H9 (cell line): ENCODE measurements around the gene ACCSL. TPM values are rescaled to one million over a fixed set of nuclear protein-coding genes. Genes with fewer than 3 reads are reported as not detected.
A peak's percentile ranks its signal among the peaks of the same experiment; 100 is the strongest.

Source experiments
- DNase-seq: peaks from one replicate; pipeline ENCODE4 v3.0.0-alpha.2; 2017
- H2AFZ ChIP-seq: one replicate; pipeline ENCODE4 v1.6.1; 2013; ENCODE audit warnings: mild to moderate bottlenecking, low read length, control low read depth, moderate library complexity
- H2AK5ac ChIP-seq: 2 replicates; pipeline ENCODE4 v1.6.1; 2013; ENCODE audit warnings: low read length, control low read depth, mixed read lengths; ENCODE audit not compliant: insufficient read length
- H2BK120ac ChIP-seq: one replicate; pipeline ENCODE4 v1.6.1; 2013; ENCODE audit warnings: low read depth, mild to moderate bottlenecking, low read length, control low read depth, inconsistent platforms; ENCODE audit not compliant: poor library complexity, severe bottlenecking
- H2BK12ac ChIP-seq: 2 replicates; pipeline ENCODE4 v1.6.1; 2013; ENCODE audit warnings: low read length, control low read depth, mixed read lengths, low read depth; ENCODE audit not compliant: insufficient read length
- H2BK15ac ChIP-seq: 2 replicates; pipeline ENCODE4 v1.6.1; 2013; ENCODE audit warnings: low read depth, low read length, control low read depth
- H2BK20ac ChIP-seq: one replicate; pipeline ENCODE4 v1.6.1; 2013; ENCODE audit warnings: low read depth, mild to moderate bottlenecking, low read length, control low read depth, inconsistent platforms; ENCODE audit not compliant: poor library complexity, severe bottlenecking
- H2BK5ac ChIP-seq: 2 replicates; pipeline ENCODE4 v1.6.1; 2013; ENCODE audit warnings: low read length, control low read depth, mixed read lengths; ENCODE audit not compliant: insufficient read length
- H3K14ac ChIP-seq: 2 replicates; pipeline ENCODE4 v1.6.1; 2013; ENCODE audit warnings: low read length, control low read depth; ENCODE audit not compliant: insufficient read depth
- H3K18ac ChIP-seq: 2 replicates; pipeline ENCODE4 v1.6.1; 2013; ENCODE audit warnings: low read depth, mild to moderate bottlenecking, mixed read lengths, low read length, control low read depth; ENCODE audit not compliant: insufficient read length
- H3K23ac ChIP-seq: 2 replicates; pipeline ENCODE4 v1.6.1; 2013; ENCODE audit warnings: low read length, control low read depth, mixed read lengths, low read depth; ENCODE audit not compliant: insufficient read length
- H3K23me2 ChIP-seq: 2 replicates; pipeline ENCODE4 v1.6.1; 2013; ENCODE audit warnings: low read depth, mild to moderate bottlenecking, mixed read lengths, low read length, control low read depth; ENCODE audit not compliant: insufficient read length, poor library complexity, severe bottlenecking
- H3K27ac ChIP-seq: 2 replicates; pipeline ENCODE4 v1.5.1; 2013; ENCODE audit warnings: low read length, control low read depth, mixed read lengths, low read depth; ENCODE audit not compliant: insufficient read length
- H3K27me3 ChIP-seq: 2 replicates; pipeline ENCODE4 v1.6.1; 2013; ENCODE audit warnings: low read length, control low read depth, inconsistent platforms; ENCODE audit not compliant: insufficient read depth
- H3K4ac ChIP-seq: 2 replicates; pipeline ENCODE4 v1.6.1; 2013; ENCODE audit warnings: low read depth, mild to moderate bottlenecking, control low read depth, inconsistent platforms, low read length, moderate library complexity
- H3K4me1 ChIP-seq: 2 replicates; pipeline ENCODE4 v1.6.1; 2013; ENCODE audit warnings: low read length, control low read depth, inconsistent platforms; ENCODE audit not compliant: insufficient read depth
- H3K4me2 ChIP-seq: 2 replicates; pipeline ENCODE4 v1.6.1; 2013; ENCODE audit warnings: low read length, control low read depth, mixed read lengths; ENCODE audit not compliant: insufficient read length, insufficient read depth
- H3K56ac ChIP-seq: 2 replicates; pipeline ENCODE4 v1.6.1; 2013; ENCODE audit warnings: low read depth, mild to moderate bottlenecking, mixed read lengths, low read length, control low read depth; ENCODE audit not compliant: insufficient read length
- H3K79me1 ChIP-seq: 2 replicates; pipeline ENCODE4 v1.6.1; 2013; ENCODE audit warnings: low read depth, mild to moderate bottlenecking, moderate library complexity, low read length, control low read depth, inconsistent platforms; ENCODE audit not compliant: insufficient read depth, poor library complexity, severe bottlenecking
- H3K79me2 ChIP-seq: 2 replicates; pipeline ENCODE4 v1.6.1; 2013; ENCODE audit warnings: low read length, control low read depth, inconsistent platforms; ENCODE audit not compliant: insufficient read depth
- H3K9ac ChIP-seq: 2 replicates; pipeline ENCODE4 v1.6.1; 2013; ENCODE audit warnings: low read length, control low read depth, mixed read lengths; ENCODE audit not compliant: insufficient read length; ENCODE audit errors: extremely low read depth
- H3K9me3 ChIP-seq: one replicate; pipeline ENCODE4 v1.6.1; 2013; ENCODE audit warnings: low read depth, low read length, inconsistent platforms; ENCODE audit not compliant: control insufficient read depth
- H3T11ph ChIP-seq: one replicate; pipeline ENCODE4 v1.6.1; 2013; ENCODE audit warnings: mild to moderate bottlenecking, low read length, control low read depth, inconsistent platforms
- H4K20me1 ChIP-seq: one replicate; pipeline ENCODE4 v1.6.1; 2013; ENCODE audit not compliant: control insufficient read depth, insufficient read length, insufficient read depth
- H4K5ac ChIP-seq: 2 replicates; pipeline ENCODE4 v1.6.1; 2013; ENCODE audit warnings: low read depth, mild to moderate bottlenecking, mixed read lengths, low read length, control low read depth; ENCODE audit not compliant: insufficient read length
- H4K8ac ChIP-seq: replicated peaks from 2 replicates; pipeline ENCODE4 v1.6.1; 2013; ENCODE audit warnings: low read length, control low read depth, mixed read lengths, low read depth; ENCODE audit not compliant: insufficient read length
- H4K91ac ChIP-seq: 2 replicates; pipeline ENCODE4 v1.6.1; 2013; ENCODE audit warnings: low read depth, mild to moderate bottlenecking, moderate library complexity, mixed read lengths, low read length, control low read depth; ENCODE audit not compliant: insufficient read length
- H3K27ac Mint-ChIP-seq, 3 experiments: 2 replicates in 2 of 3; 3 replicates in 1 of 3; pipeline ENCODE4 v1.8.0; 2020 to 2021; ENCODE audit warnings: mixed read lengths in 3 of 3, mild to moderate bottlenecking in 1 of 3, moderate library complexity in 1 of 3
- H3K27me3 Mint-ChIP-seq: 2 replicates; pipeline ENCODE4 v1.8.0; 2021; ENCODE audit warnings: low read depth, mild to moderate bottlenecking, moderate library complexity, mixed read lengths
- H3K36me3 Mint-ChIP-seq, 3 experiments: 2 replicates in 2 of 3; 3 replicates in 1 of 3; pipeline ENCODE4 v1.8.0; 2020 to 2021; ENCODE audit warnings: low read depth in 3 of 3, mixed read lengths in 3 of 3; ENCODE audit not compliant: insufficient read depth in 1 of 3
- H3K4me1 Mint-ChIP-seq, 2 experiments: 2 replicates each; pipeline ENCODE4 v1.8.0; 2020; ENCODE audit warnings: mixed read lengths in 2 of 2
- H3K4me3 Mint-ChIP-seq, 2 experiments: 2 replicates in 1 of 2; 3 replicates in 1 of 2; pipeline ENCODE4 v1.8.0; 2020 to 2021; ENCODE audit warnings: mild to moderate bottlenecking in 2 of 2, mixed read lengths in 2 of 2, moderate library complexity in 1 of 2
- H3K9me3 Mint-ChIP-seq, 2 experiments: 2 replicates in 1 of 2; 3 replicates in 1 of 2; pipeline ENCODE4 v1.8.0; 2020; ENCODE audit warnings: mild to moderate bottlenecking in 2 of 2, mixed read lengths in 2 of 2, moderate library complexity in 1 of 2
- CTCF ChIP-seq: fragments of 200-600 bp; sonication (generic); conservative IDR thresholded peaks from 3 replicates; pipeline ENCODE4 v1.8.0; 2021; ENCODE audit warnings: antibody characterized with exemption, mild to moderate bottlenecking
- WGBS: extraction: QIAGEN DNeasy Blood & Tissue Kit; methylation state at CpG from one replicate; pipeline ENCODE4 v1.1.7; 2013; ENCODE audit warnings: missing lambda C conversion rate, low lambda C conversion rate, mixed read lengths; ENCODE audit not compliant: insufficient read length; ENCODE audit errors: extremely low coverage; 5-methylcytosine and 5-hydroxymethylcytosine counted together
- total RNA-seq: library from RNA; stranded (reverse); gene quantifications from 2 replicates; pipeline ENCODE4 v1.2.1, GENCODE V29; 2021

Gene ACCSL
- total RNA-seq, 1 experiment from 2014 or later, result not detected

- H3K79me2 ChIP-seq, result no peaks in the 10 kb centered on the region
- no peak overlapping the region for H3K27ac ChIP-seq
- H4K20me1 ChIP-seq, result no peaks in the 10 kb centered on the region
- H3K9me3 Mint-ChIP-seq, result peaks cover 0 to 2% of the 10 kb centered on the region in 2 experiments; a peak in 3 of 5 replicates
- peak overlapping the region; percentile 57 for H3K4me2 ChIP-seq
- H4K91ac ChIP-seq, result no peak overlapping the region
- no peak overlapping the region for H3K23ac ChIP-seq
- no peak overlapping the region for H2AFZ ChIP-seq
- H3K4me1 Mint-ChIP-seq, result peaks cover 35 to 39% of the 10 kb centered on the region in 2 experiments
- 0 out of 2 replicates have a peak overlapping the region, but pooled peaks have one; percentile 98 for H3K14ac ChIP-seq
- no peaks in the 10 kb centered on the region for H3K9me3 ChIP-seq
- no peak for TF ChIP-seq CTCF
- peaks cover 13% of the 10 kb centered on the region for H3K23me2 ChIP-seq
- H3K4me1 ChIP-seq, result no peaks in the 10 kb centered on the region
- H3T11ph ChIP-seq, result no peak overlapping the region
- H3K4ac ChIP-seq, result no peak overlapping the region
- H3K79me1 ChIP-seq, result no peaks in the 10 kb centered on the region
- no peak overlapping the region for H2AK5ac ChIP-seq
- no peak for DNase-seq
- H3K36me3 Mint-ChIP-seq, result peaks cover 0 to 6% (median 3%) of the 10 kb centered on the region in 3 experiments; a peak in 5 of 7 replicates
- peak overlapping the region in 2 of 3 experiments; percentile 91 to 97; a peak in 4 of 7 replicates for H3K27ac Mint-ChIP-seq
- H3K4me3 Mint-ChIP-seq, result peak overlapping the region; percentile 77 to 79
- no peak overlapping the region for H4K8ac ChIP-seq
- no peaks in the 10 kb centered on the region for H3K27me3 ChIP-seq
- H2BK20ac ChIP-seq, result no peak overlapping the region
- H3K18ac ChIP-seq, result no peak overlapping the region
- H3K27me3 Mint-ChIP-seq, result peaks cover 17% of the 10 kb centered on the region
- no peak overlapping the region for H2BK120ac ChIP-seq
- no peak overlapping the region for H2BK5ac ChIP-seq
- no peak overlapping the region for H4K5ac ChIP-seq
- H2BK12ac ChIP-seq, result no peak overlapping the region
- WGBS, result no CpG with 5 or more reads among the region's 10 CpGs
- H2BK15ac ChIP-seq, result no peak overlapping the region
- H3K56ac ChIP-seq, result no peak overlapping the region
- peak overlapping the region; percentile 66 for H3K9ac ChIP-seq
These were observed 19.0 kb downstream of the ACCSL start for GRCh38 chr11:44066732-44067141.
